ENCODE data around the gene ADRA2C. TPM values are rescaled to one million over a fixed set of nuclear protein-coding genes. Genes with fewer than 3 reads are reported as not detected.

ADRA2C gene
- total RNA-seq, 4 donors from 2014 or later = 0.96 to 1.6 (median 1.1) TPM; not detected in 1

DNA sequence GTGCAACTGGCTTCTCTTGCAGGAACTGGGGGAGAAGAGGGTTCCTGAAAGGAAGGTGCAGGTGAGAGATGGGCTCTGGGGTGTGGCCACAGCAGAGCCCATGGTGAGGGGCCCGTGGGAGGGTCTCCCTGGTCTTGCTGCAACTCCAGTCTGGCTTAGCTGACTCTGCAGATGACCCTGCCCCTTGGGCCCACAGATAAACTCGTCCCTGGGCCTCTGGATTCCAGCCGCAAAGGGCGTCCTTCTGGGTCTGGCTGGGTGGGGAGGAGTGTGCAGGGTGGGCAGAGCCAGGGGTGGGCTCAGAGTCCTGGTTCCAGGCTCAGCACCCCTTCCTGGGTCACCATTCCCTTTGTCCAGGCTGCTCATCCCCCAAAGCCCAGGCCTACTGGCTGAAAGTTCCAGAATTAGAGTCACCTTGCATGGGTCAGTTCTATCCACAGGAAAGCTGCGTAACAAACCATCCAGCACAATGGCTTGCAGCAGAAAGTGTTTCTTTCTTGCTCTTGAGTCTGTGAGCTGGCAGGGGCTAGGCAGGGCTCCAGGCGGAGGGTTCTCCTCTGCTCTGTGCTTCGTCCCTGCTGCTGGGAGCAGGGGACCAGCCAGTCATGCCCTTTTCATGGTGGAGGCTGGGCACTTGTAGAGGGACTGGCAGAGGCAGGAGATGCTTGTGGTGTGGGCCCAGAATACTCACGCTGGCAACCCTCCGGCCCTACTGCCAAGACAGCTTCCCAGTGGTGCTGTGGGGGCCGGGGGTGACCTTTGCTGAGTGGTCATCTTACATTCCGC is 43.5 kb upstream of the ADRA2C start:
- Histone ChIP-seq H3K27ac (no peak overlapping the region), H3K4me1 (no peaks in the 10 kb centered on the region), H3K9me3 (peaks cover 0 to 5% of the 10 kb centered on the region in 2 donors), H3K4me3 (no peak overlapping the region), H3K27me3 (peaks cover 69% of the 10 kb centered on the region), H3K36me3 (no peaks in the 10 kb centered on the region)
- intact Hi-C loops (cut with DNase I; ENCODE audit: low total_unique reads) = no loop called here
- TF ChIP-seq POLR2AphosphoS5 (IDR thresholded peaks at IDR 0.05) = no peak
- TF ChIP-seq POLR2A (IDR thresholded peaks at IDR 0.05) = no peak
- no peak for TF ChIP-seq CTCF (IDR thresholded peaks at IDR 0.05)
- TF ChIP-seq EP300 (IDR thresholded peaks at IDR 0.05; ENCODE audit: low read depth) = no peak
- no peak for DNase-seq
- in situ Hi-C loops (cut with MboI; ENCODE audit: low pct_ligation_motif_present in 1 of 4, low pct_unique_long_range_greater_than_20kb in 1 of 4, low sequenced_read_pairs in 3 of 4) = no loop called here
- WGBS, 2 donors (ENCODE audit: low coverage in 1 of 2) = 61 to 82% methylated on average over 3 to 11 of the region's 11 CpGs

GRCh38 chr4:3723232-3723642 is 42.9 kb upstream of the ADRA2C start:
- WGBS, 2 donors (ENCODE audit: low coverage in 1 of 2) = 75% methylated on average over 9 of the region's 9 CpGs; no CpG with 5 or more reads in 1 of the 2 donors
- Histone ChIP-seq H3K4me1 (no peaks in the 10 kb centered on the region), H3K36me3 (no peaks in the 10 kb centered on the region), H3K4me3 (no peak overlapping the region), H3K9me3 (peaks cover 0 to 4% of the 10 kb centered on the region in 2 donors), H3K27me3 (peaks cover 75% of the 10 kb centered on the region), H3K27ac (no peak overlapping the region)
- in situ Hi-C loops (cut with MboI; ENCODE audit: low pct_ligation_motif_present in 1 of 4, low pct_unique_long_range_greater_than_20kb in 1 of 4, low sequenced_read_pairs in 3 of 4) (no loop called here), intact Hi-C loops (cut with DNase I; ENCODE audit: low total_unique reads) (no loop called here)
- TF ChIP-seq POLR2A (IDR thresholded peaks at IDR 0.05) (no peak), EP300 (IDR thresholded peaks at IDR 0.05; ENCODE audit: low read depth) (no peak), POLR2AphosphoS5 (IDR thresholded peaks at IDR 0.05) (no peak)
- DNase-seq = no peak

GRCh38 chr4:3724319-3725231 is 41.6 kb upstream of the ADRA2C start:
- in situ Hi-C loops (cut with MboI; ENCODE audit: low pct_ligation_motif_present in 1 of 4, low pct_unique_long_range_greater_than_20kb in 1 of 4, low sequenced_read_pairs in 3 of 4) (no loop called here), intact Hi-C loops (cut with DNase I; ENCODE audit: low total_unique reads) (no loop called here)
- H3K27me3 ChIP-seq = peaks cover 80% of the 10 kb centered on the region
- no peak for TF ChIP-seq CTCF (IDR thresholded peaks at IDR 0.05)
- TF ChIP-seq EP300 (IDR thresholded peaks at IDR 0.05; ENCODE audit: low read depth) = no peak
- TF ChIP-seq POLR2A (IDR thresholded peaks at IDR 0.05) = no peak
- TF ChIP-seq POLR2AphosphoS5 (IDR thresholded peaks at IDR 0.05) = no peak
- H3K9me3 ChIP-seq = no peaks in the 10 kb centered on the region
- no peaks in the 10 kb centered on the region for H3K4me1 ChIP-seq
- DNase-seq = no peak
- H3K36me3 ChIP-seq = no peaks in the 10 kb centered on the region
- H3K27ac ChIP-seq = no peak overlapping the region
- H3K4me3 ChIP-seq = no peak overlapping the region
- WGBS, 2 donors (ENCODE audit: low coverage in 1 of 2) = 10 to 11% methylated on average over 2 to 40 of the region's 44 CpGs

DNA sequence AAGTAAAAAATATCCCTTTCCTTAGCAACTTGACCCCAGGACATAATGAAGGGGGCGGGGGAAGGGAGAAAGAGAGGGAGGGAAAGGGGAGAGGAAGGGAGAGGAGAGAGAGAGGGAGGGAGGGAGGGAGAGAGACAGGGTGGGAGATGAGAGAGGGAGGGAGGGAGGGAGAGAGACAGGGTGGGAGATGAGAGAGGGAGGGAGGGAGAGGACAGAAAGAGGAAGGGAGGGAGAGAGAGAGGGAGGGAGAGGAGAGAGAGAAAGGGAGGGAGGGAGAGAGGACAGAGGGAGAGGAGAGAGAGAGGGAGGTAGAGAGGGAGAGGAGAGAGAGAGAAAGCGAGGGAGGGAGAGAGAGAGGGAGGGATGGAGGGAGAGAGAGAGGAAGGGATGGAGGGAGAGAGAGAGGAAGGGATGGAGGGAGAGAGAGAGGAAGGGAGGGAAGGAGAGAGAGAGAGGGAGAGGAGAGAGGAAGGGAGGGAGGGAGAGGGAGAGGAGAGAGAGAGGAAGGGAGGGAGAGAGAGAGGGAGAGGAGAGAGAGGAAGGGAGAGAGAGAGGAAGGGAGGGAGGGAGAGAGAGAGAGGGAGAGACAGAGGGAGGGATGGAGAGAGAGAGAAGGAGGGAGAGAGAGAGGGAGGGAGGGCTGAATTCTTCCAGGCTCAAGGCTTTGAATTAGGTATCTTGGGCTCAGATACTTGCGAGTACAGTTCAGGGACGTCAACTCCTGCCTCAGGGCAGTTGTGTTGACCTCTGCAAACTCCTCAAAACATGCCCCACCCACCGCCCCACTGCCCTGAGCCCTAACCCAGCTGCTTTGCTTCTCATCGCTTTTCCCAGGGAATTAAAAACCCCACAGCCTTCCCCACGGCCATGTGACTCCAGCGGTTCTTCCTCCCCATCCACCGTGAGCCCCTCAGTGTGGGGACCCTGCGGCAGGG is 40.0 kb upstream of the ADRA2C start:
- intact Hi-C loops (cut with DNase I; ENCODE audit: low total_unique reads) = no loop called here
- H3K27me3 ChIP-seq = peaks cover 77% of the 10 kb centered on the region
- no peak for TF ChIP-seq CTCF (IDR thresholded peaks at IDR 0.05)
- TF ChIP-seq POLR2AphosphoS5 (IDR thresholded peaks at IDR 0.05) = no peak
- TF ChIP-seq EP300 (IDR thresholded peaks at IDR 0.05; ENCODE audit: low read depth) = no peak
- TF ChIP-seq POLR2A (IDR thresholded peaks at IDR 0.05) = no peak
- no peak overlapping the region for H3K4me3 ChIP-seq
- H3K4me1 ChIP-seq = no peaks in the 10 kb centered on the region
- no peaks in the 10 kb centered on the region for H3K36me3 ChIP-seq
- DNase-seq = no peak
- no peaks in the 10 kb centered on the region for H3K9me3 ChIP-seq
- in situ Hi-C loops (cut with MboI; ENCODE audit: low pct_ligation_motif_present in 1 of 4, low pct_unique_long_range_greater_than_20kb in 1 of 4, low sequenced_read_pairs in 3 of 4) = no loop called here
- no peak overlapping the region for H3K27ac ChIP-seq
- 0 to 23% methylated on average over 1 to 8 of the region's 10 CpGs for WGBS, 2 donors (ENCODE audit: low coverage in 1 of 2)
